ENCODE measurements around the gene CYB5RL.

The CYB5RL gene

DNA sequence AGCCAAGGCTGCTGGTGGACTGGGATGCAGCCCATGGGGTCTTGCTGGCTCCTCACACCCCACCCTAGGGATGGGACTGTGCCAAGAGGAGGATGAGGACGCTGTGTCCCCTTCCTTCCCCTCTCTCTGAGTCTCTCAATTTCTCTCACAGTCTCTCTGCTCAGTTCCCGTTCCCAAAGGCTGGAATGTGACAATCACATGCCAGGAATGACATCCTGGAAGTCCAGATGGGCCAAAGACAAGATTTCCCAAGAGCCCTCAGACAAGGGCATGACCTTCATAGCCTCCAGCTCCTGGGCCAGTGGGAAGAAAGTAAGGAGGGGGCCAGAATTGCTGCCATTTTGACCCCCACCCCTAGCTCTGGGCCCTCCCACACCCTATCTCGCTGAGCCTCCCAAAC, 39.5 kb downstream of the CYB5RL start:
- no peak for DNase-seq (ENCODE audit: low read depth, low spot score)
- Histone ChIP-seq H3K27me3 (ENCODE audit: control insufficient read depth, insufficient read depth, low read length) (no peaks in the 10 kb centered on the region), H3K9me3 (ENCODE audit: control insufficient read depth, insufficient read depth, low read length) (no peaks in the 10 kb centered on the region), H3K36me3 (ENCODE audit: control insufficient read depth, insufficient read depth, low read length) (no peaks in the 10 kb centered on the region), H3K4me3 (ENCODE audit: low read length) (no peak overlapping the region), H3K4me1 (ENCODE audit: control insufficient read depth, insufficient read depth, low read length) (no peaks in the 10 kb centered on the region), H3K27ac (ENCODE audit: low read length) (no peak overlapping the region)
- no CpG with 5 or more reads among the region's 3 CpGs for WGBS (ENCODE audit: insufficient coverage, insufficient read length)

- WGBS (ENCODE audit: insufficient coverage, insufficient read length): no CpG with 5 or more reads among the region's 4 CpGs
- no peaks in the 10 kb centered on the region for H3K36me3 ChIP-seq (ENCODE audit: control insufficient read depth, insufficient read depth, low read length)
- no peaks in the 10 kb centered on the region for H3K9me3 ChIP-seq (ENCODE audit: control insufficient read depth, insufficient read depth, low read length)
- no peaks in the 10 kb centered on the region for H3K27me3 ChIP-seq (ENCODE audit: control insufficient read depth, insufficient read depth, low read length)
- no peaks in the 10 kb centered on the region for H3K4me1 ChIP-seq (ENCODE audit: control insufficient read depth, insufficient read depth, low read length)
- no peak overlapping the region for H3K4me3 ChIP-seq (ENCODE audit: low read length)
- no peak for DNase-seq (ENCODE audit: low read depth, low spot score)
- no peak overlapping the region for H3K27ac ChIP-seq (ENCODE audit: low read length)
These were observed 40.0 kb downstream of the CYB5RL start for GRCh38 chr1:54159733-54160316.

GRCh38 chr1:54158071-54158470, 41.8 kb downstream of the CYB5RL start:
- WGBS (ENCODE audit: insufficient coverage, insufficient read length): no CpG with 5 or more reads among the region's 3 CpGs
- no peak for DNase-seq (ENCODE audit: low read depth, low spot score)
- Histone ChIP-seq H3K4me3 (ENCODE audit: low read length) (no peak overlapping the region), H3K27me3 (ENCODE audit: control insufficient read depth, insufficient read depth, low read length) (no peaks in the 10 kb centered on the region), H3K4me1 (ENCODE audit: control insufficient read depth, insufficient read depth, low read length) (no peaks in the 10 kb centered on the region; the same call in 1 of the 2 replicates), H3K36me3 (ENCODE audit: control insufficient read depth, insufficient read depth, low read length) (no peaks in the 10 kb centered on the region), H3K27ac (ENCODE audit: low read length) (no peak overlapping the region), H3K9me3 (ENCODE audit: control insufficient read depth, insufficient read depth, low read length) (no peaks in the 10 kb centered on the region)

GRCh38 chr1:54157401-54157800, 42.4 kb downstream of the CYB5RL start:
- Histone ChIP-seq H3K36me3 (ENCODE audit: control insufficient read depth, insufficient read depth, low read length) (no peaks in the 10 kb centered on the region), H3K4me3 (ENCODE audit: low read length) (no peak overlapping the region), H3K27ac (ENCODE audit: low read length) (no peak overlapping the region), H3K9me3 (ENCODE audit: control insufficient read depth, insufficient read depth, low read length) (no peaks in the 10 kb centered on the region), H3K4me1 (ENCODE audit: control insufficient read depth, insufficient read depth, low read length) (no peaks in the 10 kb centered on the region; the same call in 1 of the 2 replicates), H3K27me3 (ENCODE audit: control insufficient read depth, insufficient read depth, low read length) (no peaks in the 10 kb centered on the region)
- WGBS (ENCODE audit: insufficient coverage, insufficient read length): no CpG with 5 or more reads among the region's 6 CpGs
- DNase-seq (ENCODE audit: low read depth, low spot score): no peak

- DNase-seq (ENCODE audit: low read depth, low spot score): no peak
- no peaks in the 10 kb centered on the region for H3K9me3 ChIP-seq (ENCODE audit: control insufficient read depth, insufficient read depth, low read length)
- no peaks in the 10 kb centered on the region for H3K36me3 ChIP-seq (ENCODE audit: control insufficient read depth, insufficient read depth, low read length)
- no peak overlapping the region for H3K27ac ChIP-seq (ENCODE audit: low read length)
- H3K4me3 ChIP-seq (ENCODE audit: low read length): no peak overlapping the region
- no peaks in the 10 kb centered on the region for H3K27me3 ChIP-seq (ENCODE audit: control insufficient read depth, insufficient read depth, low read length)
- no peaks in the 10 kb centered on the region; the same call in 1 of the 2 replicates for H3K4me1 ChIP-seq (ENCODE audit: control insufficient read depth, insufficient read depth, low read length)
- WGBS (ENCODE audit: insufficient coverage, insufficient read length): no CpG with 5 or more reads among the region's 7 CpGs
These were observed 42.8 kb downstream of the CYB5RL start for GRCh38 chr1:54156986-54157385.

GRCh38 chr1:54156201-54156600, 43.6 kb downstream of the CYB5RL start:
- DNase-seq (ENCODE audit: low read depth, low spot score): no peak
- Histone ChIP-seq H3K36me3 (ENCODE audit: control insufficient read depth, insufficient read depth, low read length) (no peaks in the 10 kb centered on the region), H3K4me1 (ENCODE audit: control insufficient read depth, insufficient read depth, low read length) (no peaks in the 10 kb centered on the region; the same call in 1 of the 2 replicates), H3K27ac (ENCODE audit: low read length) (no peak overlapping the region), H3K4me3 (ENCODE audit: low read length) (no peak overlapping the region), H3K27me3 (ENCODE audit: control insufficient read depth, insufficient read depth, low read length) (no peaks in the 10 kb centered on the region), H3K9me3 (ENCODE audit: control insufficient read depth, insufficient read depth, low read length) (no peaks in the 10 kb centered on the region)
- WGBS (ENCODE audit: insufficient coverage, insufficient read length): no CpG with 5 or more reads among the region's 3 CpGs

- peak; percentile 25 for DNase-seq (ENCODE audit: low read depth, low spot score)
- Histone ChIP-seq H3K27ac (ENCODE audit: low read length) (no peak overlapping the region), H3K4me3 (ENCODE audit: low read length) (no peak overlapping the region), H3K9me3 (ENCODE audit: control insufficient read depth, insufficient read depth, low read length) (no peaks in the 10 kb centered on the region), H3K36me3 (ENCODE audit: control insufficient read depth, insufficient read depth, low read length) (no peaks in the 10 kb centered on the region), H3K27me3 (ENCODE audit: control insufficient read depth, insufficient read depth, low read length) (no peaks in the 10 kb centered on the region; the same call in 1 of the 2 replicates), H3K4me1 (ENCODE audit: control insufficient read depth, insufficient read depth, low read length) (no peaks in the 10 kb centered on the region; the same call in 1 of the 2 replicates)
- no CpG with 5 or more reads among the region's 19 CpGs for WGBS (ENCODE audit: insufficient coverage, insufficient read length)
These were observed 46.0 kb downstream of the CYB5RL start for GRCh38 chr1:54153535-54154439.

DNA sequence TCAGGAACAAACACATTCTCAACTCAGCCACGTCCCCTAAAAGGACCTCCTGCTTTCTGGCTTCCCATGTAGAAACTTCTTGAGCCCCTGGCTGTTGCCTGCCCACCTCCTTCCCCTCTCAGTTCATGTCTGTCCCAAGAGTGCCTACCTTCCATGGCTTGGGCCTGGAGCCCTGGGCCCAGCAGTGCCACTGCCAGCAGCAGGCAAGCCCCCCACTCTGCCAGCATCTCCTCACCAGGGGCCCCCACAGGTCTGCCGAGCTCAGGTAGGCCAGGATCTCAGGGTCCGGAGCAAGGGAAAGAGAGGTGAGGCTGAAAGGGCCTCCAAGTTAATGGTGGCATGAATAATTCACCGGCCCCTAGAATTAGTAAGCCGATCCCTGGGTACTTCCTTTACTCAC, 47.1 kb downstream of the CYB5RL start, which contains the start of gene CDCP2:
Gene CDCP2, minus strand, starts transcription at position 305 of the 400 bp plus-strand sequence. Its CDS starts 78 bp downstream, at position 227.
- Histone ChIP-seq H3K4me1 (ENCODE audit: control insufficient read depth, insufficient read depth, low read length) (no peaks in the 10 kb centered on the region; the same call in 1 of the 2 replicates), H3K27ac (ENCODE audit: low read length) (no peak within 1 kb of the TSS), H3K36me3 (ENCODE audit: control insufficient read depth, insufficient read depth, low read length) (no peaks in the 10 kb centered on the region), H3K27me3 (ENCODE audit: control insufficient read depth, insufficient read depth, low read length) (no peaks in the 10 kb centered on the region; the same call in 1 of the 2 replicates), H3K9me3 (ENCODE audit: control insufficient read depth, insufficient read depth, low read length) (no peaks in the 10 kb centered on the region), H3K4me3 (ENCODE audit: low read length) (no peak within 1 kb of the TSS)
- DNase-seq (ENCODE audit: low read depth, low spot score): no peak
- WGBS (ENCODE audit: insufficient coverage, insufficient read length): no CpG with 5 or more reads among the region's 5 CpGs

GRCh38 chr1:54151013-54151412, 48.8 kb downstream of the CYB5RL start:
- no peak overlapping the region for H3K27ac ChIP-seq (ENCODE audit: low read length)
- no CpG with 5 or more reads among the region's 5 CpGs for WGBS (ENCODE audit: insufficient coverage, insufficient read length)

More at GRCh38 chr1:54151013-54151412, 48.8 kb downstream of the CYB5RL start:
- H3K4me3 ChIP-seq (ENCODE audit: low read length): no peak overlapping the region
- no peak for DNase-seq (ENCODE audit: low read depth, low spot score)
- H3K4me1 ChIP-seq (ENCODE audit: control insufficient read depth, insufficient read depth, low read length): no peaks in the 10 kb centered on the region; the same call in 1 of the 2 replicates
- no peaks in the 10 kb centered on the region for H3K36me3 ChIP-seq (ENCODE audit: control insufficient read depth, insufficient read depth, low read length)
- no peaks in the 10 kb centered on the region; the same call in 1 of the 2 replicates for H3K27me3 ChIP-seq (ENCODE audit: control insufficient read depth, insufficient read depth, low read length)
- H3K9me3 ChIP-seq (ENCODE audit: control insufficient read depth, insufficient read depth, low read length): no peaks in the 10 kb centered on the region
